Embryonic facial prominence (tissue), 1 donor: Measurements from ENCODE around the gene PHF20.
"Not testable (repeated sequence)": the region's sequence is repeated elsewhere in the genome, so short reads cannot be mapped to it uniquely, and the experiment has no call there.

Experiments used
- DNase-seq: peaks from one replicate; pipeline ENCODE4 v3.0.0-alpha.2; 2016; ENCODE audit errors: extremely low spot score

Gene PHF20

DNA sequence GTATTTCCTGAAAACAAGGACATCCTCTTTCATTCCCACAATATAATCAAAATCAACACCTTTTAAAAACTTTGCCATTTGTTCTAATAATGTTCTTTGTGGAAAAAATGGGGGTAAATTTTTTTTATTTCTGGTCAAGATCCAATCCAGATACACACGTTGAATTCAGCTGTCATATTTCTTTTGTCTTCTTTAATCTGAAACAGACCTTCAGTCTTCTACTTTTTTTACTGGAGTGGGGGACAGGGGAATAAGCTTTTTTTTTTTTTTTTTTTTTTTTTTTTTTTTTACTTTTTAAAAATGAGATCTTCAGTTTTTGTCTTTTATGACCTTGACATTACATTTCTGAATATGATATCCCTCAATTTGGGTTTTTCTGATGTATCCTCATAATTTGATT is 113.4 kb downstream of the PHF20 start:
- no peak for DNase-seq

DNA sequence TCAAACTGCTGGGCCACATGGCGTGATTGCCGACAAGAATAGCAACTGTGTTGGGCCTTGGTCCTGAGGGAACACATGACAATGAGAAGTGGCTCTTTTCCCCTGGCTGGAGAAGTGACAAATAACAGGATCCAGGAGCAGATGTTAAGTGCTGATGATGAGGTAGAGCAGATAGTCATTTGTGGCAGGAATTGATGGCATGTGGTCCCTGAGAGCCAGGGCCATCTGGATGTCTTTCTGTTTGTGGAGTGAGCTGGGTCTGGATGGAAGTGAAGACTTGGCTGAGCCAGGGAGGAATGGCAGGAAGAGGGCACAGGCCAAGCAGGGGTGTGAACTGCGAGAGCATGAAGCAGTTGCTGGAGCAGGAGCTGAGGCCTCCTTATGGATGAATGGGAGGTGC is 114.7 kb downstream of the PHF20 start:
- DNase-seq, result no peak

DNA sequence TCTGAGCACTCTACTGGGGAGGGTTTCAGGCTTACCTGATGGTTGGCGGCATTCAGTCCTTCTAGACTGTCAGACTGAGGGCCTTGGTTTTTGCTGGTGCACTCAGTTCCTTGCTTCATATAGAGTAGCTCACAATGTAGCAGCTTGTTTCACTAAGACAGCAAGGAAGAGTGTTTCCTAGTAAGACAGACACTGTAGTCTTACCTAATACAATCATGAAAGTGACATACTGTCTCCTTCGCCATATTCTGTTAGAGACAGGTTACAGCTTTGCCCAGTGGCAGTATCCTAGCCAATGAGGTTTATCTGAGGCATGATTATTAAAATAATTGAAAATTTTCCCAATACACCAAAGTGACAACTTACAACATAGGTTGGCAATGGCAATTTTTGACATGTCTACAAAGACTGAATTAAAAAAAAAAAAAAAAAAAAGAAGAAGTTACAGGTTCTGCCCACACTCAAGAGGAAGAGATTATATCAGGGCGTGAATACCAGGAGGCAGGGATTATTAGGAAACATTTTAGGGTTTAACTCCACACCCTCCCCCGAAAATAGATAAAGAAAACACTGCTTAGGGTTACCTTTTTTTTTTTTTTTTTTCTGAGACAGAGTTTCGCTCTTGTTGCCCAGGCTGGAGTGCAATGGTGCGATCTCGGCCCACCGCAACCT is 115.7 kb downstream of the PHF20 start:
- no peak for DNase-seq

DNA sequence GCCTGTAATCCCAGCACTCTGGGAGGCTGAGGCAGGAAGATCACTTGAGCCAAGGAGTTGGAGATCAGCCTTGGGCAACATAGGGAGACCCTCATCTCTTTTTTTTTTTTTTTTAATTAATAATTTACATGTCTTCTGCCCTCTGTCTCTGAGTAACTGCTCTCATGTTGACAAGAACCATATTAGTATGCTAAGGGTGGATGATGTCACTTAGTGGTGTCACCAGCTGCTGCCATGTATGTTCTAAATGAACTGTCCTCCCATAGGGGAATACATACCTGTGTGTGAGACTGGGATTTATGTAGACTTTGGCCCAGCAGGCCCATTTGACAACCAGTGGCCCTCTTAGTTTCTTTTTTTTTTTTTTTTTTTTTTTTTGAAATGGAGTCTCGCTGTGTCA is 116.8 kb downstream of the PHF20 start:
- no peak for DNase-seq

DNA sequence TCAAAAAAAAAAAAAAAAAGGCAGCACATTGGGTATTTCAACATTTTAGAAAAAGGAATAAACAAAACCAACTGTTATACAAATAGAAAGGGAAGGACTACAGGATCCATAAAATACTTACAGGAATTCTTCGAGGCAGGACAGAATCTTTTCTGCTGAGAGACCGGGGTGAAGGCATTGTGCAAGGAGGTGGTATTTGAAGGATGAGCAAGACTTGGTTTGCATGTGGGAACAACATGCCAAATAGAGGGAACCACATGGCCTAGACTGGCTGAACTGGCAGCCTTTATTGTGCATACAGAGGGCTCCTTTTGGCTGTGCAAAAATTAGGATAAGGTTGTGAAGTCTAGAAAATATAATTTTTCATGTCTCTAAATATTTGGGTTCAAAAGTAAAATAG is 119.6 kb downstream of the PHF20 start:
- DNase-seq, result no peak

DNA sequence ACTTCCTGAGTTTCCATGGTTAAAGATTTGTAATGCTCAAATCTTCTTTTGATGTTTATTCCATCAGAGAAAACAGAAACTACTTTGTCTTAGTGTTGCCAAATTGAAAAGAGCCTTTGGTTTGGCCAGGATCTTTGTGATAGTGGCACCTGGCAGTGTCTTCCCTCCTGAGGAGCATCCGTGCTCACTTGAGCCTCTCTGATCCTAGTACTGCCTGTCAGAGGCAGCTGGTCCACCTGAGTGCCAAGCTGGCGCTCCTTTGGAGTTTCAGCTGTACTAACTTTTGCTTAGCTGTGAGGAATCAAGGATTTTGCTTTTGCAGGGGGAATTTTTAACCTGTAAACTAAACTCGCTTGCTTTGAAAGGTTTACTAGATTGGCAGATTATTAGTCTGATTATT is 121.1 kb downstream of the PHF20 start:
- no peak for DNase-seq

DNA sequence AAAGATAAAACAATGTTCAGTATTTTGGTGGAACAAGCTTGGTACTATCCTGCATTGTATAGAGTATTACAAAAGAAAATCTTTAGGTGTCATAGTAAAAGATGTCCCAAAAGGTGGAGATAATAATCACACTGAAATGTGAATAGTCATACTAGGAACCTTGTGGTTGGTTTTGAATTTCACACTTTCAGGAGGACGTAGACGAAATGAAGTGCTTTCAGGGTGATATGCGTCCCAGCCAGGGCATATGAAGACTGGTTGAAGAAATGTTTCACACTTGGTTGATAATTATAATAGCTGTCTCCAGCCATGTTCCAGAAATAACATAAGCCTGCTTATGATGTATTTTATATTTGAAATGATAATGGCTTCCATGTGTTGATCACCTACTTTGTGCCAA is 122.1 kb downstream of the PHF20 start:
- DNase-seq, result no peak

DNA sequence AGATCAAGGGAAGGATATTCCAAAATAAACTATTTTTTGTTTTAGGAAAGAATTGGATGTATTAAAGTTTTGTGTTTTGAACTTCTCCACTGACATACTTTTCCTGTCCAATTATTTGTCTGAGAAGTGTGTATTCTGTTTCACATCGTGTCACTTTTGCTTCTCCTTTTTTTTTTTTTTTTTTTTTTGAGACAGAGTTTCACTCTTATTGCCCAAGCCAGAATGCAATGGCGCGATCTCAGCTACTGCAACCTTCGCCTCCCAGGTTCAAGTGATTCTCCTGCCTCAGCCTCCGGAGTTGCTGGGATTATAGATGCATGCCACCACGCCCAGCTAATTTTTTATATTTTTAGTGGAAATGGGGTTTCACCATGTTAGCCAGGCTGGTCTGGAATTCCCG is 123.7 kb downstream of the PHF20 start:
- not testable (repeated sequence) for DNase-seq

DNA sequence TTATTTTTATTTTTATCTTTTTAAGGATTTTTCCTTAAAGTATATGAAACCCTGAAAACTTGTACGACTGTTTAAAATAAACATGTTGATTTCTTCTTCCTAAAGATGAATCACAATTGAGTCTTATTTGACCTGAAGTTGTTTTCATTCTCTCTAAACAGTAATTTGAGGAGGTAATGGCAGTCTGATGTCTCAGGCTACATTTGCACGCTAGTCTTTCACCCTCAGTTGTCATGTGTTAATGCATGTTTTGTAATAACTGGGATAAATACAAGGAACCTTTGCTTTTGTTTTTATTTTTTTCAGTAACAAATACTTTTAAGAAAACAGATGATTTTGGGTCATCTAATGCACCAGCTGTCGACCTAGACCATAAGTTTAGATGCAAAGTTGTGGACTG is 127.2 kb downstream of the PHF20 start:
- DNase-seq, result no peak

DNA sequence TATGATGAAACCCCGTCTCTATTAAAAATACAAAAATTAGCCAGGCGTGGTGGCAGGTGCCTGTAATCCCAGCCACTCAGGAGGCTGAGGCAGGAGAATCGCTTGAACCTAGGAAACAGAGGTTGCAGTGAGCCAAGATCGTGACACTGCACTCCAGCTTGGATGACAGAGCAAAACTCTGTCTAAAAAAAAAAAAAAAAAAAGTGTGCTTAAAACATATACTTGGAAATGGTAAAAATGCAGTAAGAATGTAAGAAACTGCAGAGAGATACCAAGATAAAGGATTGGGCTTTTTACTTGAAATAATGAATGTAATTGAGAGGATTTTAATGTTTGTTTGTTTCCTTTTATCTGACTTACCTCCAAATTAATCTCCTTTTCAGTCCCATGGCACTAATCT is 129.4 kb downstream of the PHF20 start:
- not testable (repeated sequence) for DNase-seq

DNA sequence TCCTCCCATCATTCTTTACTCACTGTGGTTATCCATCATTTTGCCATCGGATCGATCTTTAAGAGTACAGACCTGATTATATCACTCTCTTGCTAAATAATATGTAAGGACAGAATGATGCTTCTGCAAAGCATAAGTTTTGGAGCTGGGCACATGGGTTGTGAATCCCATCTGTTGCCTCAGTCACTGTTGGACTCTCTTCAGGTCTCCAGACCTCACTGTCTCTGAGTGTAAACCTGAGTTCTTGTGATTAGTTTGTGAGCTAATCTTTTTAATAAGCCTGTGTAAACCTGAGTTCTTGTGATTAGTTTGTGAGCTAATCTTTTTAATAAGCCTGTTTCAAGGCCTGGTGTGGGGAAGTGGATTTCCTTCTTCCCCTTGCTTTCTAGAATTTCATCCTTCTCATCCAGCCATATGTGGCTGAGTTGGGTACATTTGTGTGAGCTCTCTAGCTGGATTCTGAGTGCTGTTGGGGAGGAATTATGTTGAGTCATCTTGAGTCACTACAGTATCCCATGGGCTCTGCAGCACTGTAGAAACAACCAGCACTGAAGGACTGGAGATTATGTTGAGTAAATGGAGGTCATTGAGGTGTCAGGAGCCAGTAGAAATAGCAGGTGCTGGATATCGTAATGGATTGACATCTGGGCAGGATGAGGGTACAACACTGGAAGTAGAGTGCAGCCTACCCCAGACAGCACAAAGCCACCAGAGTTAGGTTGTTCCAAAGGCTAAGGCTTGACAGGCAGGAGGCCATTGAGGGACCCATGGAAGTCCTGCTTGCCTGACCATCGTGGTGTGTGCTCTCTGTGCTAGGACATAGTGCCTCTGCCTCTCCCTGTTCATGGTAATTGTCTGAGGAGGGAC is 130.1 kb downstream of the PHF20 start:
- DNase-seq, result no peak

DNA sequence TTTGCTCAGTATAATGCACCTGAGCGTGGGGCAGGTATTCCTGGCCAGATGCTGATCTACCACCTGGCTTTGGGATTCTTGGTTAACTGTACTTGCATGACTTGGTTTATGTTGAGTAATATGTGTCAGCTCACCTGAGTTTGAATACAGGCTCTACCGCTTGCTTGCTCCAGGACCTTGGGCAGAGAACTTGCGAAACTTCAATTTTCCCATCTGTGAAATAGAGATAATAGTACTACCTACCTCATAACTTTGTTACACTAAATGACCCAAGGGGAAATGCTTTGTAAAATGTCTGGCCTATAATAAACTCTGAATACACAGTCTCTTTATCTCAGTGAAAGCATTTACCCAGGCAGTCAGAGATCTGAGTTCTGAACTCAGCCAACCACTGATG is 130.7 kb downstream of the PHF20 start:
- DNase-seq, result no peak

DNA sequence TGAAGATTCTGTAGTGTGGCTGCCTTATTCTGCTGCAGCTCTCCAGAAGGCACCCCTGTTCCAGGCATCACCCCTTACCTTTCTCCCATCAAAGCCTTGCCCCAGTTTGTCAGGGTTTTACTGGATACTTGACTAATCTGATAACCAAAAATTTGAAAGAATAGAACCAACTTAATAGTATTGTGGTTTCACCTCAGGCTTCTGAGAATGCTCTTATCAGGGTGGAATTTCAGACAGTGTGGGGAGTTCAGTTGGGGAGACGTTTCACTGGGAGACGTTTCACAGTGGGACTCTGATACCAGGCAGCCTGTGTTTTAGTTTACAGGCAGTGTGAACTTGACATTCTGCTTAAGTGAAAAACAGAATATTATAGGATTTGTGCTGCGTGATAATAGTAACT is 132.0 kb downstream of the PHF20 start:
- no peak for DNase-seq

DNA sequence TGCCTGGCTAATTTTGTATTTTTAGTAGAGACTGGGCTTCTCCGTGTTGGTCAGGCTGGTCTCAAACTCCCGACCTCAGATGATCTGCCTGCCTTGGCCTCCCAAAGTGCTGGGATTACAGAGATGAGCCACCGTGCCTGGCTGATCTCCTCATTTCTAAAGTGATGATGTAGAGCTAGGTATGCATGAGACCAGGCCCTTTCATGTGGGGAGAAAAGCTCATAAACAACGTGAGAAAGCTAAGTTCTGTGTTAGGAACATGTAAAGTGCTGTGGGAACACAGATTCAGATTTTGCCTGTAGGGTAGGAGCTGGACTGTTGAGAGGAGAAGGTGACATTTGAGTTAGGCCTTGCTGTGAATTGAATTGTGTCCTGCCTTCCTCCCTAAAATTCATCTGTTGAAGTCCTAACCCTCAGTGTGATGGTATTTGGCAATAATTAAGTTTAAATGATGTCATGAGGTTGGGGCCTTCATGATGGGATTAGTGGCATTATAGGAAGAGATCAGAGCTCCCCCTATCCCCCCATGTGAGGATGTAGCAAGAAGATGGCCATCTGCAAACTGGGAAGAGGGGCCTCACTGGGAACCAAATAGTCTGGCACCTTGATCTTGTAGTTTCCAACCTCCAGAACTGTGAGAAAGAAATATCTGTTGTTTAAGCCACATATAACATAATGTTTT is 133.3 kb downstream of the PHF20 start:
- no peak for DNase-seq

DNA sequence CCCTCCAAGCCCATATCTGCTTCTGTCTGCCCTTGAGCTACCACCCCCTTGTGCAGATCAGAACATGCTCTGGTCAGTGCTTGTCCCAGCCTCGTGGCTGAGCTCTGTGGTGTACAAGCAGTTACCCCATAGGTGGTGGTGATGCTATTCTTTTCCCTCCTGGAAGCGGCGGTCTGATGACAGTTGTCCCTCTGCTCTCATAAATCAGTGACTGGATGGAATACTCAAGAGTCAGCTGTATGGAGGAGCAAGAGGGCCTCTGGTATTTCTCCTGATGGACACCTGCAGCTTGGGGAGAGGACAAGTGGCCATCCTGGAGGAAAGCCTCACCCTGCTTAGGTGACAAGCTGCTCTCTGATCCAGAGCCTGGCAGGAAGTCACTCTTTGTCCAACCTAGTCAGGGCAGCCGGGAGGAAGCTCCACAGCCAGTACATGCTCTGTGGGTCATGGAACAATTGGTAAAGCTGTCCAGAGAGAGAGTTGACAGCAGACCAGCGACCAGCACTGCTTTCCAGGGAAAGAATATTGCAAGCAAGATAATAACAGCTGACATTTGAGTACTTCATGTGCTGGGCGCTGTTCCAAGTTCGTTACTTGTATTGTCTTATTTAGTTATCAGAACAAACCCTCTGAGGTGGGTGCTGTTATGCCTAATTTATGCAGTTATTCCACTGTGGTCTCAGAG is 135.3 kb downstream of the PHF20 start:
- no peak for DNase-seq

DNA sequence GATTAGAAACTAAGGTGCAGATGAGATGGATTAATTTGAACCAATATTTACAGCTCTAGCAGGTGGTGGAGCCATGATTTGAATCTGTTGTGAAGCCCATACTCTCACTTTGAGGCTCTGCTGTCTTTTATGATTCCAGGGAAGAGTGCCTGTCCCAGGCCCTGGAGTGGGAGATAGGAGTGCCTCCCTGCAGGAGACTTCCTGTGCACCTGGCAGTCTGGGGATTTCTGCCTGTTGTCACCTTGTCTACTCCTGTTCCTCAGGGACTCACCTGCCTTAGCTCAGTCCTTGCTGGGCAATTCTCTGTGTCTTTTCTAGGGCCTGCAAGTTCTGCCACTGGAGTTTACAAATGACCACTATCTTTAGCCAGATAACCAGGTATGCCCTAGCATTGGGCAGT is 136.2 kb downstream of the PHF20 start:
- no peak for DNase-seq

DNA sequence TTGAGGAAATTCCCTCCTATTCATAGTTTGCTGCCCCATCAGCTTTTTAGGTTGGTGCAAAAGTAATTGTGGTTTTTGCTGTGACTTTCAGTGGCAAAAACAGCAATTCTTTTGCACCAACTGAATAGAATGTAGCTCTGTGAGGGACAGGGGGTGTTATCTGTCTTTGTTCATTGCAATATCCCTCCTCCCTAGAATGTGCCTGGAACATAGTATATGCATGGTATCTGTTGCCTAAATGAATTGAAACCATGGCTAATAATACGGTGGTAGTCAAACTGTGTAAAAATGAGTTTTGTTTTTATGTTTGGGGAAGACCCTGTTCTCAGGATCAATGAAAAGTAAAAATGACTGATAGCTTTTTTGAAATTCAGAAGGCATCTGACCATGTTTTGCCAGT is 137.4 kb downstream of the PHF20 start:
- DNase-seq, result no peak

DNA sequence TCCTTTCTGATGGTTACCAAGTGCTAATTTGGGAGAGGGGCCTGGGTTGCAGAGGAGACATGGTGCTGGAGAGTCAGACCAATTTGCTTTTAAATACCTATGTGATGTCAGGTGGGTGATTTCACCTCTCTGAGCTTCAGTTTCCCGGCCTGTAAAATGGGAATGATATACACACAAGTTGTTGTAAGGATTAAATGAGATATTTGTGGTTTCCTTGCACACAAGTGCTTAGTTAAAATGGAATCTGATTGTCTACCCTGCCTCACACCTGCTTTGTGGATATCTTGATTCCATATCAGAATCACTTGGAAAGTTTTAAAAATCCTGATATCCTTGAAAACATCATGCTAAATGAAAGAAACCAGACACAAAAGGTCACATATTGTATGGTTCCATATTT is 138.0 kb downstream of the PHF20 start:
- DNase-seq, result no peak

DNA sequence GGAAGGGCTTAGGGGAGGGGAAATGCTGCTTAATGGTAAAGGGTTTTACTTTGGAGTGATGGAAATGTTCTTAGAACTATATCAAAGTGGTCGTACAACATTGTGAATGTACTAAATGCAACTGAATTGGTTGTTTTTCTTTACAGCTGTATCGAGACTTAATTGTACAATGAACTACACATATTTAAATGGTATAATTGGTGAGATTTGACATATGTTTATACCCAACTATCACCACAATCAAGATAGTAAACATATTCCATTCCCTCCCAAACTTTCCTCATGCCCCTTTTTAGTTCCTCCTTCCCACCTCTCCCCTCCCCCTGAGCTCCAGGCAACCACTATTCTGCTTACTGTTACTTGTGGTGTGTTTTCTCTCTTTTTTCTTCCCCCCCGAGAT is 138.4 kb downstream of the PHF20 start:
- no peak for DNase-seq

DNA sequence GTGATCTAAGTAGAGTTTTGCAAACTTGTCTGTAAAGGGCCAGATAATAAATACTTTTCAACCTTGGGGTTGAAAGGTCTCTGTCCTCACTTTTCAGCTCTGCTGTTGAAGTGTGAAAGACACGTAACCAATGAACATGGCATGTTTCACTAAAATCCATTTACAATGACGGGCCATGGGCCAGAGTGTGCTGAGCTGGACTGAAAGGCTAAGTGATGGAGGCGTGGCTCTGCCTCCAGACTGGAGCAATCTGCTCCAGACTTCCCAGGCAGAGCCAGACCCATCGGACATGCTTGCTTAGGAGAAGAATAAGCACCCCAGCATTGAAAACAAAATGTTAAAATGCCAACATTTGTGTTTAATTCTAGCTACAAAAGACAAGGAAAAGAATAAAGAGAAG is 141.1 kb downstream of the PHF20 start:
- DNase-seq, result no peak

DNA sequence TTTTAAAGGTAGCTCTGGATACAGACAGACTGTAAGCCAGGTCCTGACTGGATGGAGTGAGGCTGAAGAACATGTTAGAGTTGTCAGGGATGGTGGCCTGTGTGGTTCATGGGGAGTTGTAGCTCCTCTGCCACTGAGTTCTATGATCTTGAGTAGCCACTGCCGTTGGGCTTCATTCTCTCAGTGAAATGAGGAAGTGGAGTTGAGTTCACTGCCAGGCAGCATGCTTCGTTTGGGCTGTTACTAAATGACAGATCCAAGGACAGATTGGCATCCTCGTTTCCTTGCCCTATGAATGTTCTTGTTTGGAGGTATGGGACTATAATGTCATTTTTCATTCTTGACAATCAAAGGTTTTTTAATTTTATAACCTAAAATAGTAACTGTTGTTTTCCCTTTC is 145.3 kb downstream of the PHF20 start:
- DNase-seq, result no peak

DNA sequence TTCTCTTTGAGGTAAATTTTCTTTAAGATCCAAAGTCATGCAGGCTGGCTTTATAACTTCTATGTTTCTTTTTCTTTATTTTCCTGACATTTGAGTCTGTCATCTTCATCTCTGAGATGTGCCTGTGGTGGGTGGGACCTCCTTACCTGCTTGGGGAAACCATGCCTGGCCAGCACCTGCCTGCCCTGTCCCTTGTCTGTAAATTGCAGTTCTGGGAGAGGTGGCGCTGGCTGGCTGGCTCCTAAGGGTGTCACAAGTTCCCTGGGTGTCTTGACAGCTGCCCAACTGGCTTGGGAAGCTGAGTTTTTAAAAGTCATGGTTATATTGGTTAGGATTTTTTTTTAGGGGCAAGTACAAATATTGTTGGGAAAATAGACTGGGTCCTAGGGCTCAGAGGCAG is 146.2 kb downstream of the PHF20 start:
- no peak for DNase-seq
